Keratinocyte (primary cell): Measurements from ENCODE around the gene OR5T1.

Experiments
- CTCF ChIP-seq, 3 experiments: IDR thresholded peaks in 1 of 3; conservative IDR thresholded peaks in 1 of 3; optimal IDR thresholded peaks in 1 of 3; 2 replicates in 2 of 3; 3 replicates in 1 of 3; pipeline versions ENCODE3 to v1.5.1; 2011; ENCODE audit warnings: low read length in 3 of 3, mild to moderate bottlenecking in 3 of 3, moderate library complexity in 2 of 3, control low read depth in 1 of 3, inconsistent platforms in 1 of 3; ENCODE audit not compliant: insufficient read depth in 2 of 3; ENCODE audit errors: extremely low read depth in 1 of 3
- EZH2 ChIP-seq: IDR thresholded peaks from one replicate; pipeline ENCODE4 v1.6.1; 2012; ENCODE audit warnings: inconsistent platforms, mild to moderate bottlenecking, low read length, moderate library complexity

DNA sequence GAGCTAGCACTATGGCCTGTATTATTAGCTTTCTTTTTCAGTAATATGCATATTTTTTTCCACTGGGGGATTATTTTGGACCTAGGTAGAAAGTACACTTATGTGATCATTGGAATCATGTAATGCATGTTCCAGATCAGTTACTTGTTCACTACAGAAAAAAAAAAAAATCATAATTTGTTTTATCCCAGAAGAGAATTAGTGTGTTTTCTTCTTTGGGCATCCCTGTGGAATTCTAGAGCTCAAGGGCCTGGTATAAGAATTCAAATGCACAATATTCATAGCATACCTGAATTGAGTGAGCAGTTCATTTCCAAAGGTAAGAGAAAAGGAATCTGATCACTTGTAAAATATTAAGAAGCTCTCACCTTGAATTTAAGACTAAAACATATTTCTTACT is at the start of gene OR5T1:
- TF ChIP-seq CTCF (optimal IDR thresholded peaks at IDR 0.05 in 1 of 3, IDR thresholded peaks at IDR 0.05 in 1 of 3, conservative IDR thresholded peaks at IDR 0.05 in 1 of 3; ENCODE audit: extremely low read depth in 1 of 3, insufficient read depth in 2 of 3, low read length in 3 of 3) (no peak), EZH2 (no peak)
